HUES48 (cell line): ENCODE data around the gene PDE9A.

ENCODE experiments used
- H3K27ac ChIP-seq: one replicate; pipeline ENCODE4 v1.7.0; 2013; ENCODE audit warnings: low read depth, low read length, inconsistent platforms
- H3K27me3 ChIP-seq: 2 replicates; pipeline ENCODE4 v1.6.1; 2013; ENCODE audit warnings: mild to moderate bottlenecking, low read length; ENCODE audit not compliant: control insufficient read depth, insufficient read depth
- H3K36me3 ChIP-seq: 2 replicates; pipeline ENCODE4 v1.6.1; 2013; ENCODE audit warnings: low read length; ENCODE audit not compliant: control insufficient read depth, insufficient read depth
- H3K4me1 ChIP-seq: 2 replicates; pipeline ENCODE4 v1.6.1; 2013; ENCODE audit warnings: mild to moderate bottlenecking, low read length; ENCODE audit not compliant: control insufficient read depth, insufficient read depth
- H3K4me3 ChIP-seq: 2 replicates; pipeline ENCODE4 v1.5.1; 2013; ENCODE audit warnings: mild to moderate bottlenecking, low read depth, low read length
- H3K9ac ChIP-seq: 2 replicates; pipeline ENCODE4 v1.6.1; 2013; ENCODE audit warnings: mild to moderate bottlenecking, low read depth, low read length, moderate library complexity
- H3K9me3 ChIP-seq: 2 replicates; pipeline ENCODE4 v1.6.1; 2013; ENCODE audit warnings: low read length; ENCODE audit not compliant: control insufficient read depth, insufficient read depth

PDE9A gene

DNA sequence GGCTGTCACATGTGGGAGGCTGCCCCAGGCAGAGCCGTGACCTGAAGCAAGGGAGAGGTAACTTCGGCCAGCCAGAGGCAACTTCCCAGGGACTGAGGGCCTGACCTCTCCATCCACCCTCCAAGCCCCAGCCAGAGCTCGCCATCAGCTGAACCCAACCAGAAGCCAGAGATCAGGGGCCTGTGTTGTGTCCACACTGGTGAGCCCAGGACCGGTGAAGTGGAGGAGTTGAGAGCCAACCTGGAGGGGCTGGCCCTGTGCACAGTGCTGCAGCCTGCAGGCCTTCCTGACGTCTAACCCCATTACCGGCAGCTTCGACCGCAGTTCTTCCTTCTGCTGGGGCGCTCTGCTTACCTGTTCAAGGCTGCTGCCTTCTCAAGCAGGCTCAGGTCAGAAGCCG is 19.6 kb upstream of the PDE9A start:
- Histone ChIP-seq H3K27ac (no peak overlapping the region), H3K9ac (no peak overlapping the region), H3K36me3 (no peaks in the 10 kb centered on the region), H3K9me3 (no peaks in the 10 kb centered on the region), H3K27me3 (peaks cover 3% of the 10 kb centered on the region; the same call in 1 of the 2 replicates), H3K4me3 (no peak overlapping the region), H3K4me1 (peaks cover 6% of the 10 kb centered on the region; the same call in 1 of the 2 replicates)

GRCh38 chr21:42635848-42636519 is 17.4 kb upstream of the PDE9A start:
- H3K27ac ChIP-seq = no peak overlapping the region
- no peaks in the 10 kb centered on the region for H3K36me3 ChIP-seq

DNA sequence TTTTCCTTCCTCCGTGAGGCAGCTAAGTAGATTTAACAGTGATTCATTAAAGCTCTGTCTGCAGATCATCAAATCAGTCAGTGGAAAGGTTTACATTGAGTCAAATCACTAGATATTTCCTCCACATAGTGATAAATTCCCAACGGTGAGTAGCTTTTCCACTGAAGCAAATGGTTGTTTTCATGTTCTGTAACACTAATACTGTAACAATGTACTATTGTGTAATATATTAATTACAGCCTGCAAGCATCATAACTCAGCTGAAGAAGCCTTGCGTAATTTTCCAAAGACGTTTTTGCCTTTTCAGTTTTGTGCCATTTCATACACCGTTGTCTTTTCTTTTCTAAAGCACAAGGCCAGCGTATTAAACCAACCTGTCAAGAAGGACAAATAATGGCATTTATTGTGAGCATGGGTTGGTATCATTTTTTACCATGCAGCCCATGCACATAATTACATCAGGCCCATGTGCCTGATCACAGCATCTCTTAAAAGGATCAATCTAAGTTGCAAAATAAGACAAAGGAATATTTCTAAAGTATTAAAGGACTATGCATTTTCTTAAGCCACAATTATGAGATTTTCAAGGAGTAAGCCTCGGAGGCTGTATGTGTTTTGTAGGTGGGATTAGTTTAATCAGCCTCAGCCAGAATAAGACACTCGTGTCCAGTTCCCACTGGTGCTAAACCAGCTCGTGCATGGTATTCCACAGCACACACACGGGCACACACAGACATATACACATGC is 16.7 kb upstream of the PDE9A start:
- H3K4me1 ChIP-seq = peaks cover 12% of the 10 kb centered on the region
- no peak overlapping the region for H3K4me3 ChIP-seq
- peaks cover 3% of the 10 kb centered on the region; the same call in 1 of the 2 replicates for H3K27me3 ChIP-seq
- H3K27ac ChIP-seq = no peak overlapping the region
- no peak overlapping the region for H3K9ac ChIP-seq
- H3K9me3 ChIP-seq = no peaks in the 10 kb centered on the region
- H3K36me3 ChIP-seq = no peaks in the 10 kb centered on the region

More at GRCh38 chr21:42635848-42636519, 17.4 kb upstream of the PDE9A start:
- peaks cover 3% of the 10 kb centered on the region; the same call in 1 of the 2 replicates for H3K27me3 ChIP-seq
- no peak overlapping the region for H3K9ac ChIP-seq
- peaks cover 6% of the 10 kb centered on the region; the same call in 1 of the 2 replicates for H3K4me1 ChIP-seq
- H3K9me3 ChIP-seq = no peaks in the 10 kb centered on the region
- H3K4me3 ChIP-seq = no peak overlapping the region

DNA sequence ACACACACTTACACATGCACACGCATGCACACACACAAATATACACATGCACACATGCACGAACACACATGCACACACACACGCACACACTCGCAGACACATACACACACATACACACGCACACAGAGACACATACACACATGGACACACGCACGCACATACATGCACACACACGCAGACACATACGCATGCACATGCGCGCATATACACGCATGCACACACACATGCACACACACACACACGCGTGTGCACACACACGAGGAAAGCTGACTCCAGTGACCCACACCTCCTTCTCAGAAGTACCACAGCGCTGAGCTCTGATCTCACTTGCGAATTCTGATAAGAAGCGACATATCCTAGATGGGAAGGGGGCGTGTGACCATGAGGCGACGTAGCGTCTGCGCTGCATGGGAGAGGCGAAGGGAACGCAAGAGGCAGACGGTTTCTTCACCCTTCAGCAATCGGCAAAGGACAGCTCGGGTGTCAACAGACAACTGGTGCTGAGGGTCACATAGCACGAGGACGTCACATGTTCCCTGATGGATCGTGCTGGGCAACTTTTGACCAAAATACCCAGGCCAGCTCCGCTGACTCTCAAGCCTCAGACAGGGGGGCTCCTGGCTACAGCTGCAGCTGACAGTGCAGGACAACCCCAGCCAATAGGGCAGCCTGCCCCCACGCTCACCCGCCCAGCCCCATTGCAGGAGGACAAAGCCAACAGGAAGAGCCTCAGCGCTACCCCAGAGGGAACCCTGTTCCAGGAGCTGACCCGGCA is 16.0 kb upstream of the PDE9A start:
- peaks cover 3% of the 10 kb centered on the region; the same call in 1 of the 2 replicates for H3K27me3 ChIP-seq

DNA sequence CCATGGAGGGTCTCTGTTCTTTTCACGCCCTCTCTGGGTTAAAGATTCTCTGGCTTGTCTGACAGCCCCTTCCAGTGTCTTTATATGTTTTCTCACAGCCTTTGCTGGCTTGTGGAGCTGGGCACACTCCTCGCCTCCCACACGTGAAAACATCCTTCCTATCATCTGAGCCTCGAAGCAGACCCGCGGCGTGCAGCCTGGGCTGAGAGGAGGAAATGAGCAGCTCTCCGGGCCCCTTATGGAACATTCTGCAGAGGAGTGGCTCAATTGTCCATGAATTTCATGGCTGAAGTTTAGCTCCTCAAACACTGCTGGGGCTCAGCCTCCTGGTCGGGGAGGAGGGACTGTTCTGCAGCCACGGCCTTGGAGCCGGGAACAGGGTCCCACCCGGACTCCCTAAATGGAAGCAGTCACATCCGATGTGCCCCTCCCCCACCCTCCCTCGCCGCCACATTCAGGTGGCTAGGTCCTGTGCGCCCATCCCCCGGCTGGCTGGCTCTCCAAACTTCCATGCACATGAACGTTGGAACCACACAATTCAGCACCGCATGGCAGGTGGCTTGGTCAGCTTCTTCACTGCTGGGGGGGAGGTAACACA is 15.1 kb upstream of the PDE9A start:
- no peak overlapping the region for H3K9ac ChIP-seq
- no peaks in the 10 kb centered on the region for H3K9me3 ChIP-seq
- peaks cover 7% of the 10 kb centered on the region; the same call in 1 of the 2 replicates for H3K4me1 ChIP-seq
- peaks cover 3% of the 10 kb centered on the region; the same call in 1 of the 2 replicates for H3K27me3 ChIP-seq
- no peaks in the 10 kb centered on the region for H3K36me3 ChIP-seq
- H3K4me3 ChIP-seq = no peak overlapping the region
- H3K27ac ChIP-seq = no peak overlapping the region

More for the DNA sequence above, 16.0 kb upstream of the PDE9A start:
- H3K9me3 ChIP-seq = no peaks in the 10 kb centered on the region
- H3K27ac ChIP-seq = no peak overlapping the region
- H3K4me1 ChIP-seq = peaks cover 10% of the 10 kb centered on the region
- H3K9ac ChIP-seq = no peak overlapping the region
- no peaks in the 10 kb centered on the region for H3K36me3 ChIP-seq
- H3K4me3 ChIP-seq = no peak overlapping the region

- Histone ChIP-seq H3K4me1 (peaks cover 7% of the 10 kb centered on the region; the same call in 1 of the 2 replicates), H3K9me3 (no peaks in the 10 kb centered on the region), H3K27ac (no peak overlapping the region), H3K9ac (no peak overlapping the region), H3K4me3 (no peak overlapping the region), H3K36me3 (no peaks in the 10 kb centered on the region), H3K27me3 (peaks cover 3% of the 10 kb centered on the region; the same call in 1 of the 2 replicates)
Observed at GRCh38 chr21:42639646-42640152, 13.7 kb upstream of the PDE9A start.

- Histone ChIP-seq H3K27me3 (peaks cover 1% of the 10 kb centered on the region; the same call in 1 of the 2 replicates), H3K36me3 (no peaks in the 10 kb centered on the region), H3K9ac (no peak overlapping the region), H3K27ac (no peak overlapping the region), H3K9me3 (no peaks in the 10 kb centered on the region), H3K4me3 (no peak overlapping the region), H3K4me1 (peaks cover 7% of the 10 kb centered on the region; the same call in 1 of the 2 replicates)
Observed at GRCh38 chr21:42640486-42640885, 12.9 kb upstream of the PDE9A start.

GRCh38 chr21:42641311-42642218 is 11.9 kb upstream of the PDE9A start:
- Histone ChIP-seq H3K4me3 (no peak overlapping the region), H3K4me1 (peaks cover 7% of the 10 kb centered on the region; the same call in 1 of the 2 replicates), H3K27ac (no peak overlapping the region), H3K27me3 (no peaks in the 10 kb centered on the region), H3K9me3 (no peaks in the 10 kb centered on the region), H3K36me3 (no peaks in the 10 kb centered on the region), H3K9ac (no peak overlapping the region)

DNA sequence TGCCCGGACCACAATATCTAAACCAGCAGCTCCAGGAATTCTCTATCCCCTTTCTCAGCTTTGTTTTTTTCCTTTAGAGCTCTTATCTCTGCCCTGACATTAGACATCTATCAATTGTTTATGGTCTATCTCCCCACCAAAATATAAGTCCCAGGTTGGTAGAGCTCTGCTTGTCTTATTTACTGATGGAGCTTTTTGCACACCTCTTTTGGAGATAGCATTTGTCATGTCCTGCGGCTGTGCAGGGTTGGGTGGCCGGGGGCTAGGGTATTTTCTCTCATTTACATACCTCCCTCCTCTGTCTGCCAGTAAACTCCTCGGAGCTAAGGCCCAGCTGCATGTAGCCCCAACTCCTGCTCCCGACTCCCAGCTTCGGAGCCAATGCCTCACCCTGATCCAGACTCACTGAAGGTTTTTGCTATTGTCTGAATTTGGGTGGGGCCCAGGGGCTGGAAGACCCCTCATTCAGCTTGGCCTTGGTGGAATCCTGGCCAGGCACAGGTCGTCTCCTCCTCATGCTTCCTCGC is 11.1 kb upstream of the PDE9A start:
- no peak overlapping the region for H3K4me3 ChIP-seq
- no peaks in the 10 kb centered on the region for H3K9me3 ChIP-seq
- H3K27ac ChIP-seq = no peak overlapping the region
- no peaks in the 10 kb centered on the region for H3K27me3 ChIP-seq
- H3K4me1 ChIP-seq = peaks cover 7% of the 10 kb centered on the region; the same call in 1 of the 2 replicates
- H3K36me3 ChIP-seq = no peaks in the 10 kb centered on the region
- H3K9ac ChIP-seq = no peak overlapping the region
